MG63 (cell line): Measurements from ENCODE around the gene MX2. TPM values are rescaled to one million over a fixed set of nuclear protein-coding genes. Genes with fewer than 3 reads are reported as not detected.
"Not testable (repeated sequence)": the region's sequence is repeated elsewhere in the genome, so short reads cannot be mapped to it uniquely, and the experiment has no call there.

Experiments
- DNase-seq: peaks from one replicate; pipeline ENCODE4 v3.0.0-alpha.2; 2020
- H3K27me3 ChIP-seq: fragments of 250-450 bp; sonication (Bioruptor Pico); 2 replicates; pipeline ENCODE4 v1.5.1; 2020; ENCODE audit warnings: mild to moderate bottlenecking, moderate library complexity
- H3K36me3 ChIP-seq: fragments of 250-450 bp; sonication (Bioruptor Pico); 2 replicates; pipeline ENCODE4 v1.5.1; 2020; ENCODE audit warnings: mild to moderate bottlenecking, moderate library complexity
- H3K4me3 ChIP-seq: fragments of 250-450 bp; sonication (Bioruptor Pico); 2 replicates; pipeline ENCODE4 v1.5.1; 2020; ENCODE audit warnings: mild to moderate bottlenecking, moderate library complexity
- H3K9me3 ChIP-seq: fragments of 250-450 bp; sonication (Bioruptor Pico); 2 replicates; pipeline ENCODE4 v1.5.1; 2020; ENCODE audit warnings: mild to moderate bottlenecking, moderate library complexity
- total RNA-seq: library from RNA; depleted of rRNA; stranded (reverse); fragments of >200 nt; shearing (Covaris generic); gene quantifications from 2 replicates; pipeline ENCODE4 v1.2.3, GENCODE V29; 2014; ENCODE audit warnings: low replicate concordance; rRNA removed

MX2 gene
- 2.8 and 3.2 TPM in 2 replicates for total RNA-seq

- H3K4me3 ChIP-seq: peak within 1 kb of the TSS; percentile 15
- no peaks in the 10 kb centered on the region for H3K27me3 ChIP-seq
- no peaks in the 10 kb centered on the region for H3K36me3 ChIP-seq
- H3K9me3 ChIP-seq: no peaks in the 10 kb centered on the region
- peak; percentile 30 for DNase-seq
Measured at GRCh38 chr21:41361786-41362604, at the start of gene MX2. Gene MX2, plus strand, starts transcription at chr21:41362027. Its CDS starts 14,880 bp downstream, at chr21:41376907.

- not testable (repeated sequence) for H3K27me3 ChIP-seq, H3K4me3 ChIP-seq, H3K9me3 ChIP-seq, DNase-seq, H3K36me3 ChIP-seq
Measured at GRCh38 chr21:41313285-41314164, 48.3 kb upstream of the MX2 start.

- H3K9me3 ChIP-seq: no peaks in the 10 kb centered on the region
- no peak overlapping the region for H3K4me3 ChIP-seq
- peaks cover 10% of the 10 kb centered on the region for H3K27me3 ChIP-seq
- DNase-seq: no peak
- no peaks in the 10 kb centered on the region for H3K36me3 ChIP-seq
Measured at GRCh38 chr21:41315726-41316125, 46.1 kb upstream of the MX2 start.

- no peak within 1 kb of the TSS for H3K4me3 ChIP-seq
- DNase-seq: no peak
- H3K9me3 ChIP-seq: no peaks in the 10 kb centered on the region
- H3K36me3 ChIP-seq: no peaks in the 10 kb centered on the region
- H3K27me3 ChIP-seq: peaks cover 10% of the 10 kb centered on the region
Measured at GRCh38 chr21:41316200-41317062, 45.4 kb upstream of the MX2 start, which contains the start of gene FAM3B. Gene FAM3B, plus strand, starts transcription at chr21:41316801. Its CDS starts 79 bp downstream, at chr21:41316880.

GRCh38 chr21:41317063-41317392 is 44.8 kb upstream of the MX2 start:
- Histone ChIP-seq H3K27me3 (peaks cover 10% of the 10 kb centered on the region), H3K9me3 (no peaks in the 10 kb centered on the region), H3K4me3 (no peak overlapping the region), H3K36me3 (no peaks in the 10 kb centered on the region)
- no peak for DNase-seq

GRCh38 chr21:41317458-41317857 is 44.4 kb upstream of the MX2 start:
- DNase-seq: no peak
- Histone ChIP-seq H3K27me3 (peaks cover 10% of the 10 kb centered on the region), H3K4me3 (no peak overlapping the region), H3K9me3 (no peaks in the 10 kb centered on the region), H3K36me3 (no peaks in the 10 kb centered on the region)

GRCh38 chr21:41318218-41318617 is 43.6 kb upstream of the MX2 start:
- Histone ChIP-seq H3K9me3 (no peaks in the 10 kb centered on the region), H3K36me3 (no peaks in the 10 kb centered on the region), H3K27me3 (peaks cover 10% of the 10 kb centered on the region), H3K4me3 (no peak overlapping the region)
- no peak for DNase-seq

- Histone ChIP-seq H3K36me3 (no peaks in the 10 kb centered on the region), H3K9me3 (no peaks in the 10 kb centered on the region), H3K27me3 (peaks cover 10% of the 10 kb centered on the region), H3K4me3 (no peak overlapping the region)
- DNase-seq: no peak
Measured at GRCh38 chr21:41319273-41319672, 42.6 kb upstream of the MX2 start.

GRCh38 chr21:41321211-41321907 is 40.5 kb upstream of the MX2 start:
- H3K9me3 ChIP-seq: no peaks in the 10 kb centered on the region
- peaks cover 4% of the 10 kb centered on the region for H3K27me3 ChIP-seq
- no peak for DNase-seq
- H3K36me3 ChIP-seq: no peaks in the 10 kb centered on the region
- no peak overlapping the region for H3K4me3 ChIP-seq

GRCh38 chr21:41321908-41322495 is 39.8 kb upstream of the MX2 start:
- Histone ChIP-seq H3K4me3 (no peak overlapping the region), H3K9me3 (no peaks in the 10 kb centered on the region), H3K36me3 (no peaks in the 10 kb centered on the region), H3K27me3 (no peaks in the 10 kb centered on the region; the same call in 1 of the 2 replicates)
- no peak for DNase-seq

- H3K9me3 ChIP-seq: no peaks in the 10 kb centered on the region
- no peak for DNase-seq
- no peak overlapping the region for H3K4me3 ChIP-seq
- no peaks in the 10 kb centered on the region for H3K36me3 ChIP-seq
- H3K27me3 ChIP-seq: no peaks in the 10 kb centered on the region
Measured at GRCh38 chr21:41322496-41323382, 39.1 kb upstream of the MX2 start.

GRCh38 chr21:41325138-41325912 is 36.5 kb upstream of the MX2 start:
- Histone ChIP-seq H3K27me3 (no peaks in the 10 kb centered on the region), H3K36me3 (no peaks in the 10 kb centered on the region), H3K9me3 (no peaks in the 10 kb centered on the region), H3K4me3 (no peak overlapping the region)
- no peak for DNase-seq

- Histone ChIP-seq H3K9me3 (no peaks in the 10 kb centered on the region), H3K36me3 (no peaks in the 10 kb centered on the region), H3K4me3 (no peak overlapping the region), H3K27me3 (no peaks in the 10 kb centered on the region)
- DNase-seq: no peak
Measured at GRCh38 chr21:41326414-41327080, 35.3 kb upstream of the MX2 start.

GRCh38 chr21:41327753-41328152 is 34.1 kb upstream of the MX2 start:
- Histone ChIP-seq H3K27me3 (no peaks in the 10 kb centered on the region), H3K9me3 (no peaks in the 10 kb centered on the region), H3K4me3 (no peak overlapping the region), H3K36me3 (no peaks in the 10 kb centered on the region)
- DNase-seq: no peak
